Calu3 (cell line): ENCODE data around the gene PDGFRB. TPM values are rescaled to one million over a fixed set of nuclear protein-coding genes. Genes with fewer than 3 reads are reported as not detected.

ENCODE experiments used
- BruUV-seq: library from RNA; stranded (reverse); fragments of 400-500 nt; replicated peaks from 2 replicates; lab custom pipeline; 2021; lab: Mats Ljungman, UMichigan
- CTCF ChIA-PET: fragments of 300-600 bp; sonication (Branson Sonifier 250); formaldehyde crosslinking; loops from one replicate; lab custom pipeline; 2022; ENCODE audit warnings: antibody characterized with exemption; lab: Charles Lee
- DNase-seq: peaks from one replicate; pipeline ENCODE4 v3.0.0; 2022
- H3K27ac Mint-ChIP-seq: one replicate; pipeline ENCODE4 v1.8.0; 2022; ENCODE audit warnings: mixed read lengths; ENCODE audit not compliant: unreplicated experiment
- H3K27me3 Mint-ChIP-seq: one replicate; pipeline ENCODE4 v1.8.0; 2022; ENCODE audit warnings: mixed read lengths; ENCODE audit not compliant: unreplicated experiment
- H3K36me3 Mint-ChIP-seq: one replicate; pipeline ENCODE4 v1.8.0; 2022; ENCODE audit warnings: mild to moderate bottlenecking, moderate library complexity, mixed read lengths; ENCODE audit not compliant: insufficient read depth, unreplicated experiment
- H3K4me1 Mint-ChIP-seq: one replicate; pipeline ENCODE4 v1.8.0; 2022; ENCODE audit warnings: mild to moderate bottlenecking, low read depth, mixed read lengths; ENCODE audit not compliant: unreplicated experiment
- H3K4me3 Mint-ChIP-seq: one replicate; pipeline ENCODE4 v1.8.0; 2022; ENCODE audit warnings: mild to moderate bottlenecking, low read depth, moderate library complexity, mixed read lengths; ENCODE audit not compliant: unreplicated experiment
- H3K9me3 Mint-ChIP-seq: one replicate; pipeline ENCODE4 v1.8.0; 2022; ENCODE audit warnings: low read depth, mixed read lengths; ENCODE audit not compliant: unreplicated experiment
- intact Hi-C: fragments of 100-400 bp; cut with micrococcal nuclease; formaldehyde crosslinking; loops from one replicate; pipeline ENCODE4 v1.10.0; 2022; ENCODE audit not compliant: unreplicated experiment
- total RNA-seq: library from RNA; stranded (reverse); gene quantifications from 2 replicates; pipeline ENCODE4 v1.2.3, GENCODE V29; 2022
- TF ChIP-seq, protein P1 (sequence below): fragments of 200-600 bp; IDR thresholded peaks from one replicate; pipeline ENCODE4 v1.8.0; 2022; ENCODE audit warnings: antibody characterized with exemption; ENCODE audit not compliant: unreplicated experiment

Gene PDGFRB
- total RNA-seq, 1 experiment from 2014 or later = not detected

- DNase-seq = peak; percentile 31
- TF ChIP-seq, protein P1, sequence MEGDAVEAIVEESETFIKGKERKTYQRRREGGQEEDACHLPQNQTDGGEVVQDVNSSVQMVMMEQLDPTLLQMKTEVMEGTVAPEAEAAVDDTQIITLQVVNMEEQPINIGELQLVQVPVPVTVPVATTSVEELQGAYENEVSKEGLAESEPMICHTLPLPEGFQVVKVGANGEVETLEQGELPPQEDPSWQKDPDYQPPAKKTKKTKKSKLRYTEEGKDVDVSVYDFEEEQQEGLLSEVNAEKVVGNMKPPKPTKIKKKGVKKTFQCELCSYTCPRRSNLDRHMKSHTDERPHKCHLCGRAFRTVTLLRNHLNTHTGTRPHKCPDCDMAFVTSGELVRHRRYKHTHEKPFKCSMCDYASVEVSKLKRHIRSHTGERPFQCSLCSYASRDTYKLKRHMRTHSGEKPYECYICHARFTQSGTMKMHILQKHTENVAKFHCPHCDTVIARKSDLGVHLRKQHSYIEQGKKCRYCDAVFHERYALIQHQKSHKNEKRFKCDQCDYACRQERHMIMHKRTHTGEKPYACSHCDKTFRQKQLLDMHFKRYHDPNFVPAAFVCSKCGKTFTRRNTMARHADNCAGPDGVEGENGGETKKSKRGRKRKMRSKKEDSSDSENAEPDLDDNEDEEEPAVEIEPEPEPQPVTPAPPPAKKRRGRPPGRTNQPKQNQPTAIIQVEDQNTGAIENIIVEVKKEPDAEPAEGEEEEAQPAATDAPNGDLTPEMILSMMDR = no peak
- CTCF ChIA-PET = interaction anchor here (0.8 kb wide), 1 partner anchor 261 kb away, joined by 3 read pairs; no protein-coding TSS in a partner anchor
- Mint-ChIP-seq H3K9me3 (no peaks in the 10 kb centered on the region), H3K4me1 (no peaks in the 10 kb centered on the region), H3K27ac (no peak overlapping the region), H3K27me3 (peaks cover 59% of the 10 kb centered on the region), H3K4me3 (no peak overlapping the region), H3K36me3 (no peaks in the 10 kb centered on the region)
- intact Hi-C loops = no loop called here
- no TSS peak for BruUV-seq
Observed at GRCh38 chr5:150175076-150175475, 19.4 kb upstream of the PDGFRB start.

GRCh38 chr5:150174285-150174684 is 18.6 kb upstream of the PDGFRB start:
- peaks cover 67% of the 10 kb centered on the region for H3K27me3 Mint-ChIP-seq
- TF ChIP-seq, protein P1 = no peak
- no TSS peak for BruUV-seq

DNA sequence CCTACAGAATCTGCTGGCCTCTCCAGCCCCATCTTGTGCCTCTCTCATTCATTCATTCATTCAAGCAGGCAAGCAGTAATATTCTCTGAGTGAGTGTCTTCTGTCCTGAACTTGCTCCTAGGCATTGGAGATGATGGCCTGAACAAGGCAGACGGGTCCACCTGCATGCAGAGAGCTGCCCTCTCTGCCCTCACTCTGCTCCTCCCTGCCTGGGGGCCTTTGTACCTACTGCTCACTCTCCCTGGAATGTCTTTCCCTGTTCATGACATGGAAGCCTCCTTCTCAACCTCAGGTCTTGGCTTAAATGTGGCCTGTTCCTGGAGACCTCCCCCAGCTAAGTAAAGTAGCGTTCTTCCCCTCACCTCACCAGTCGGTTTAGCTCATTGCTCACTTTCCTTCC is 17.5 kb upstream of the PDGFRB start:
- intact Hi-C loops = no loop called here
- Mint-ChIP-seq H3K27me3 (peaks cover 78% of the 10 kb centered on the region), H3K27ac (no peak overlapping the region), H3K36me3 (no peaks in the 10 kb centered on the region), H3K9me3 (no peaks in the 10 kb centered on the region), H3K4me1 (no peaks in the 10 kb centered on the region), H3K4me3 (no peak overlapping the region)
- TF ChIP-seq, protein P1 = no peak
- BruUV-seq = no TSS peak
- no peak for DNase-seq
- CTCF ChIA-PET = no interaction called here

More at GRCh38 chr5:150174285-150174684, 18.6 kb upstream of the PDGFRB start:
- no peak overlapping the region for H3K4me3 Mint-ChIP-seq
- no peak for DNase-seq
- no peaks in the 10 kb centered on the region for H3K4me1 Mint-ChIP-seq
- H3K9me3 Mint-ChIP-seq = no peaks in the 10 kb centered on the region
- no peaks in the 10 kb centered on the region for H3K36me3 Mint-ChIP-seq
- CTCF ChIA-PET = no interaction called here
- intact Hi-C loops = no loop called here
- no peak overlapping the region for H3K27ac Mint-ChIP-seq

DNA sequence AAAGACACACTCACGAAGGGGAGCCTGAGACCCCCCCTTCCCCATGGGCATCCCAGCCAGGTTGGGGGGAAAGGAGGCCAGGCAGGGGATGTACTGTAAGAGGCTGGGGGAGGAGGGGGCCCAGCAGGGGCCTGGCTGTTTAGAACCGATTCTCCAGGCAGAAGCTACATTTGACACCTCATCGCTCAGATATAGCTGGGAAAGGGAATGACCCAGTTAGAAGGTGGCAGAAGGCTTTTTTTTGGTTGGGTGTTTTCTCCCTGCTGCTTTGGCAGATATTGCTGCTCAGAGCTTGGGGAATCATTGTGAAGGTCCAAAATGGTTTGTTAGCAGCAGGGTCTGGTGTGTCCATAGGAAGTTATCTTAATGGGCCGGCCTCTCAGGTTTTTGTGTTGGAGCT is 16.9 kb upstream of the PDGFRB start:
- BruUV-seq = no TSS peak
- H3K27me3 Mint-ChIP-seq = peaks cover 78% of the 10 kb centered on the region
- intact Hi-C loops = no loop called here
- no peaks in the 10 kb centered on the region for H3K36me3 Mint-ChIP-seq
- H3K4me3 Mint-ChIP-seq = no peak overlapping the region
- DNase-seq = no peak
- no peaks in the 10 kb centered on the region for H3K4me1 Mint-ChIP-seq
- CTCF ChIA-PET = no interaction called here
- H3K27ac Mint-ChIP-seq = no peak overlapping the region
- TF ChIP-seq, protein P1 = no peak
- no peaks in the 10 kb centered on the region for H3K9me3 Mint-ChIP-seq
